ENCODE measurements around the gene APC2.
"Not testable (repeated sequence)": the region's sequence is repeated elsewhere in the genome, so short reads cannot be mapped to it uniquely, and the experiment has no call there.

The APC2 gene

GRCh38 chr19:1416014-1416841 lies 33.7 kb upstream of the APC2 start:
- DNase-seq, result no peak

- no peak for DNase-seq
Observed at GRCh38 chr19:1417145-1417544, 32.8 kb upstream of the APC2 start.

- no peak for DNase-seq
Observed at GRCh38 chr19:1417681-1418495, 32.0 kb upstream of the APC2 start.

DNA sequence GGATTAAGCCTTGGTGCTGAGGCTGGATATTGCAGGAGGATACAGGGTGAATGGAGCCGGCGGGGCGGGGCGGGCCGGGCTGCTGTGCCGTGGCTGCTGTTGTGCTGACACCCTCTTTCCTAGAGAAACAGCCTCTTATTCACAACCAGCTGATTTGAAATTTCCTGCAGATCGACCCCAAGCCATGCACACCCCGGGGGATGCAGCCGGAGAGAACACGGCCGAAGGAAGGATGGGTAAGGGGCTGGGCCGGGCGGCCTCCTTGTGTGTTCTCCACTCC lies 31.5 kb upstream of the APC2 start:
- DNase-seq, result no peak

DNA sequence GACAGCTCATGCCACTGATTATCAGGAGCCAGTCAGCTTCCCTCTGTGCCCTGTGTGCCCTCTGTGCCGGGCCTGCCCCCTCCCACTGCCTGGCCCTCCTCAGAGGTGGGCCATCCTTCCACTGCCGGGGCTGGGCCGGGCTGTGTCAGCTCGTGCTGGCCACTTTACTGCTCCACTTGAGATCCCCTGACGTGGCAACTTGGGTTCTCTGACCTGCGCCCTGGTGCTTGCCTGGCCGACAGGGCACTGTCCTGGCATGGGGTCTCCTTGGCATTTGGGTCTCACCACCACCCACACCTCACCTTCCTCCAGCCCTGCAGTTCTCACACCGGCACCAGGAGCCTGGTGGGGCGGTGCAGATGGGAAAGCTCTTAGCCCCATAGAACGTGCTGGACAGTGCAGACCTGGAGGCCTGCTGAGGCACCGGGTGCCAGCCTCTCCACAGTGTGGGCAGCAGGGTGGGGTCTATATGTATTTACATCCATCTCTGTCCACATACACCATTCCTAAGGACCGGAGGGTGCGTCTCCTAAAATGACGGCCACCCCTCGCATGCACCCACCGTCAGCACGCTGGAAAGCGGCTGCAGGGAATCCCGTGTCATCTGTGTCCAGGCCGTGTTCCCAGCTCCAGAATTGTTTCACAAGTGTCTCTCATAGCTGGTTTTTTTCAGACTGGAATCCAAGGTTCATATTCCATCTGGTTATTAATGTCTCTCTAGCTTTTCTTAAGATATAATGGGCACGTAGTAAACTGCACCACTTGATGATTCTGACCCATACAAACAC lies 30.8 kb upstream of the APC2 start:
- no peak for DNase-seq

DNA sequence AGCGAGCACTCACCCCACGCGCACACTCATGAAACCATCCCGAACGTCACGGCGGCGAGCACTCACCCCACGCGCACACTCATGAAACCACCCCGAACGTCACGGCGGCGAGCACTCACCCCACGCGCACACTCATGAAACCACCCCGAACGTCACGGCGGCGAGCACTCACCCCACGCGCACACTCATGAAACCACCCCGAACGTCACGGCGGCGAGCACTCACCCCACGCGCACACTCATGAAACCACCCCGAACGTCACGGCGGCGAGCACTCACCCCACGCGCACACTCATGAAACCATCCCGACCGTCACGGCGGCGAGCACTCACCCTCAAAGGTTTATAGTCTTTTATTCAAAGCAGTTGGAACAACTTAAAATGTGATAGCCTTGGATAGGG lies 29.8 kb upstream of the APC2 start:
- not testable (repeated sequence) for DNase-seq

DNA sequence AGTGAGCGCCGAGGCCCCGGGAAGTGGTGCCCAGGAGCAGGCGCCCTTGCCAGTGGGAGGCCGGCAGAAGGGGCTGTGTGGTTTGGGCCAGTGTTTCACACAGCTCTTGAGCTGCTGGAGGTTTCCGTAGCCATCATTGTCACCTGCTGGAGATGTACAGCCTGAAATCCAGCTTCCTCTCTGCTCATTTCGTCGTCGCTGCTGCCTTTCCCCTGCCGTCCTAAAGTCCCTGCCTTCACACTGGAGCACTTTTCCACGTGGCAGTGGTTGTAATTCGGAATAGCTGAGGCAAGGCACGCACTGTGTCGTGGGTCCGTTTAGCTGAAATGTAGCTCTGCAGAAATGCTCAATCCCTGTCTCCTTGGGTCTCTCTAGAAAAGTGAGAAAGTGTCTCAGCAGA lies 29.3 kb upstream of the APC2 start:
- no peak for DNase-seq

DNA sequence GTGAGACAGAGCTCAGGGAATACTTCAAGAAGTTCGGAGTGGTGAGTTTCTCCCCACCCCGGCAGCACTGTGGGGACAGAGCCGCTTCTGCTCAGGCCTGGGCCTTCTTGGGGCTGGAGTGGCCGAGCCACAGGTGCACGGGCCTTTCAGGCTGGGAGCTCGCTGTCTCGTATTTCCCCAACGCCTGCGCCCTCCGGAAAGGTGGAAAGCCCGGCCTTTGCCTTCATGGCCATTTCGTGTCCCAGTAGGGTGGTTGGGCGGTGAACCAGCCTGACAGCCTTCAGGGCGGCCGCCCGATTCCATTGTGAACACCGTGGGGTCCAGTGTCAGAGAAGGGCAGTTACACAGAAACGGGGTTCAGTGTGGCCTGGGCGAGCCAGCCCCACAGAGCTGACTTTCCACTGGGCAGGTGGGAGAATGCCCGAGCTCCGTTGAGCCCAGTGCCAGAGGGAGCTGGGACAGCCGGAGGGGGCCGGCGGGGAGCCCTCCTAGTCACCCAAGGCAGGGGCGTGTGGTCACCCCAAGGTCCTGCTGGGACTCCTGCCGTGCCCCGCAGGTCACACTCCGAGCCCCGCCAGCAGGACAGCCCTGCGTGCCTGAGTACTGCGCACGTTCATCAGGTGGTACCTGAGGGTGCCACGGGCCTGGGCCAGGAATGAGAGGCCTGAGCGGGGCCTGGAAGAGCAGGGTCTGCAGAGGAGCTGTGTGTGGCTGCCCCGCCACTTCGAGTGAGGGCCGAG lies 28.5 kb upstream of the APC2 start:
- DNase-seq, result no peak

DNA sequence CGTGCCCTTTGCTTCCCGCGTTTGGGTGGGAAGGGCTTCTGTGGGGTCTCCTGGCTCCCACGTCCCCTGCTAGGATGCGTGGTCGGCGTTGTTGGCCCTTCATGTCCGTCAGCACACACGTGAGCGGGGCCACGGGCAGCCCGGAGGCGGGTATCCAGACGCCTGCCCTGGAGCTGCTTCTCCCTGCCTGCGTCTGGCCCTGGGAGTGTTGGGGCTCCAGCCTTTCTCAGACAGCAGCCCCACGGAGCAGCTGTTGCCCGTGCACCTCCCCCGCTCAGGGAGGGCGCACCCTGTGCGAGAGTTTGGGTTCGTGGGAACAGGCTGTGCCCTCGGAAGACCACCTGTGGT lies 28.0 kb upstream of the APC2 start:
- no peak for DNase-seq

DNA sequence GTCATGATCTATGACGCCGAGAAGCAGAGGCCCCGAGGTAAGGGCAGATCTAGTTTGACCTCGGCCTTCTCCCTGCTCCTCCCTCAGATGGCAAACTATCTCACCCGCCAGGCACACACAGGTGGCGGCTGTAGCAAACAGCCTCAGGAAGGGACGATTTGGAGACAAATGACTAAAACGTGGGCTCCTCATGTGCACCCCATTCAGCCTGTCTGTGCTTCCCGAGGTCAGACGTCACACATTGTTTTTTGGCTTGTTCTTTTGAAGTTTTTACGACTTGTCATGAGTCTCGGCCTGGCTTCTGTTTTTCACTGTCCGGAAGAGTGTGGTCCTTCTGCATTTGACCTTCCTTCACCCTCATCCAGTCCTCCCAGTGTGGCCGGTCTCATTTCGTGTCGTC lies 27.6 kb upstream of the APC2 start:
- no peak for DNase-seq

- no peak for DNase-seq
Observed at GRCh38 chr19:1422943-1423342, 27.0 kb upstream of the APC2 start.

- no peak for DNase-seq
Observed at GRCh38 chr19:1423436-1424191, 26.3 kb upstream of the APC2 start.

- no peak for DNase-seq
Observed at GRCh38 chr19:1424192-1424955, 25.5 kb upstream of the APC2 start.

DNA sequence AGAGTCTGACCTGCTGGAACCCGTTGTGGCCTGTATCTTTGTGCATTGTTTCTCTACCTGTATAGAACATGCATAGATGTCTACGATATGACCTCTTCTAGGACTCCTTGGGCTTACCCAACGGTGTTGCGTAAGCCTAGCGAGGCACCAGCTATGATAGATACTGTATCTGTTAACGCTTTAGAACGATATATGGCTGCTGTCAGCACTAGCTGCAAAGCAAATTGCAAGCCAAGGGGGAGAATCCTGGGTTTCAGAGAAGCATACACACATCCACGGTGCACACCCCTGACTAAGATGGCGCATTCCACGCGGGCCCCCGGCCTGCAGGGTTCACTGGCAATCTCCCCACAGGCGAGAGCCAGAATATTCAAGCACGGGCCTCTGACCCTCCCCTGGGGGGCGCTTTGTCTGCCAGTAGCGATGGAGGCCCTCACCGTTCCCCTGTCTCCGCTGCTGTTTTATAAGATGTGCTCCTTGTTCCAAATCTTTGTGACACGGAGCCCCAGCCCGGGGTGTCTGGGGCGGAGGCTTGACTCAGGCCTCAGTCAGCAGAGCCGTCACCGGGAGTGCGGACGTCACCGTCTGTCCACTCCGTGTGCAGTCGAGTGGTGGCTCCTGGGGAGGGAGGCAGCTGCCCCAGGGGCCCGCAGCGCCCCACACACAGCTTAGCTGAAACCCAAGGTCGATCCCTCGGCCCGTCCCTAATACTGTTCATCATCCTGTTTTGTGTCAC lies 24.7 kb upstream of the APC2 start:
- no peak for DNase-seq

GRCh38 chr19:1425902-1426301 lies 24.0 kb upstream of the APC2 start:
- no peak for DNase-seq

DNA sequence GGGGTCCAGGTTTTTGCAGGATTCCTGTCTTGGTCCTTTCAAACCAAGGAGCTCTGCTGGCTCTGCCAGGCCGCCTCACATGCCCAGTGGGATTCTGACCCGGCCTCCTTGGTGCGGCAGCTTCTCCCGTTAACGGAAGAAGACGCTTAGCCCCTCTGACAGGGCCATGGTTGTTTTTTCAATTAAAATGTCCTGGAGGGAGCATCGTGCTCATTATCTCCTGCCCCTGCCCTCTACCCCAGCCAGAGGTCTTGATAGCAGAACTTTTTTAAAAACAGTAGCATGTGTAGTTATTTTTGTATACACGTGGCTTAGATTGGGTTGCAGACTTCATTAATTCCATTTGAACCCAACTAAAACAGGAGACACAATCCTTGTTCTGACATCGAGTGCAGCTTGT lies 23.2 kb upstream of the APC2 start:
- no peak for DNase-seq

- DNase-seq, result no peak
Observed at GRCh38 chr19:1427221-1427920, 22.6 kb upstream of the APC2 start.

GRCh38 chr19:1428738-1429391 lies 21.1 kb upstream of the APC2 start:
- DNase-seq, result no peak

DNA sequence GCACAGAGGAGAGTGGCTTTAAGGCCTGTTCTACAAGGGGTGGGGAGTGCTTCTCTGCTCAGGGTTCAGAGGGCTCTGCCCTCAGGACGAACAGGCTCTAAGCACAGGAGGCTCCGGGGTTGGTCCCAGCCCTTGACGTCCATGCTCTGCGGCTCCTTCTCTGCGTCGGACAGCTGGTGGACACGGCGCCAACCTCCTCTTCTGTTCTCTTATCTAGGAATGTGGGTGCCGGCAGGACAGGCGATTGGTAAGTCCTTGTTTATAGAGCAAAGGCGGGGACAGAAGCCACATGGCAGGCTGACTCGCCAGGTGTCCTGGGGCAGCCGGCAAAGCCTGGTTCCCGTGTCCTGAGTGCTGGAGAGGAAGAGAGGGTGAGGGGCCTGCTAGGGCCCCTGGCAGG lies 20.2 kb upstream of the APC2 start:
- no peak for DNase-seq

All from suppressor macrophage (primary cell).